Tibial nerve (tissue), 4 donors: ENCODE data around the gene CKM.

Experiments used
- CTCF ChIP-seq, 5 experiments: fragments of 200-600 bp in 3 of 5; fragments of 450-650 bp in 2 of 5; sonication (generic) in 3 of 5; IDR thresholded peaks; one replicate each; pipeline ENCODE4 v1.5.1; 2016 to 2019; ENCODE audit warnings: antibody characterized with exemption in 5 of 5, mild to moderate bottlenecking in 3 of 5, moderate library complexity in 2 of 5
- EP300 ChIP-seq, 2 donors: sonication (generic); formaldehyde crosslinking; IDR thresholded peaks; one replicate each; pipeline ENCODE4 v1.6.1; 2017; ENCODE audit warnings: antibody characterized with exemption in 2 of 2, mild to moderate bottlenecking in 1 of 2
- POLR2A ChIP-seq, 2 donors: fragments of 450-650 bp; IDR thresholded peaks; one replicate each; pipeline ENCODE4 v1.6.1; 2017; ENCODE audit warnings: antibody characterized with exemption in 2 of 2, mild to moderate bottlenecking in 2 of 2, moderate library complexity in 2 of 2

DNA sequence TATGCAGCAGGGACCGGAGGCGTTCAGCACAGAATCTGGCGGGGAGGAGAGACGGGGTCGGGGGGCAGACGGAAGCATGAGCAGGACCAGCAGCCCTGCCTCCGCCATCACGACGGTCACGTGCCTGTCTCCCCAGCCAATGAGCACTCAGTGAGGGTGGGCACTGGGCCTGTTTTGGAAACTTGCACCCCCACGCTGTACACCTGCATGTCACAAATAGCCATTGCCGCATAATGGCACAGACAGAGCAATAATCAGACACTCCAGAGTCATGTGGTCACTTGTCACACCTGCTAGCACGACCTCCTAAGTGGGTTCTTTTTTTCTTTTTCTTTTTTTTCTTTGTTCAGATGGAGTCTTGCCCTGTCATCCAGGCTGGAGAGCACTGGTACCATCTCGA, 38.9 kb upstream of the CKM start:
- TF ChIP-seq EP300 (IDR thresholded peaks at IDR 0.05) (no peak), POLR2A (IDR thresholded peaks at IDR 0.05) (no peak), CTCF (IDR thresholded peaks at IDR 0.05) (no peak)
